HepG2 (cell line): Measurements from ENCODE around the gene CGGBP1. TPM values are rescaled to one million over a fixed set of nuclear protein-coding genes. Genes with fewer than 3 reads are reported as not detected.

Experiments used
- CENPT ChIP-seq: sonication (generic); formaldehyde crosslinking; IDR thresholded peaks from 2 replicates; pipeline ENCODE4 v1.8.0; 2022; ENCODE audit warnings: low read depth, mild to moderate bottlenecking, moderate library complexity, missing genetic modification reagents
- KLF13 ChIP-seq: sonication (generic); formaldehyde crosslinking; IDR thresholded peaks from 2 replicates; pipeline ENCODE4 v1.4.0; 2020; ENCODE audit warnings: mild to moderate bottlenecking, missing genetic modification reagents
- PRPF4 ChIP-seq: fragments of 200-400 bp; formaldehyde crosslinking; IDR thresholded peaks from 2 replicates; pipeline ENCODE4 v1.6.1; 2016; ENCODE audit warnings: low read length, low read depth; ENCODE audit not compliant: poor library complexity, severe bottlenecking
- SCMH1 ChIP-seq: sonication (generic); formaldehyde crosslinking; IDR thresholded peaks from 2 replicates; pipeline ENCODE4 v1.9.0; 2021; ENCODE audit warnings: missing genetic modification reagents, mild to moderate bottlenecking, borderline replicate concordance
- SUZ12 ChIP-seq: fragments of 150-350 bp; IDR thresholded peaks from 2 replicates; pipeline ENCODE4 v1.6.1; 2014; ENCODE audit warnings: low read depth, low read length
- ZNF878 ChIP-seq: sonication (generic); formaldehyde crosslinking; IDR thresholded peaks from 2 replicates; pipeline ENCODE4 v1.8.1; 2023; ENCODE audit warnings: mild to moderate bottlenecking, missing genetic modification reagents, moderate library complexity
- ZSCAN29 ChIP-seq: sonication (generic); formaldehyde crosslinking; conservative IDR thresholded peaks from 2 replicates; pipeline ENCODE4 v1.4.0; 2020; ENCODE audit warnings: mild to moderate bottlenecking, missing genetic modification reagents
- polyA plus RNA-seq, 8 experiments: library from polyadenylated mRNA; depleted of rRNA in 3 of 8; stranded (reverse) in 7 of 8; unstranded in 1 of 8; fragments of >200 nt; fragmentation: Illumina TruSeq in 4 of 8; extraction: Trizol in 4 of 8; gene quantifications; 2 replicates each; pipeline versions ENCODE4 v1.2.1 to v1.2.3, GENCODE V29; 2011 to 2016; ENCODE audit warnings: low read depth in 4 of 8, missing spikeins in 1 of 8, mixed read lengths in 1 of 8; ENCODE audit not compliant: insufficient read depth in 1 of 8
- total RNA-seq, 5 experiments: library from RNA; depleted of rRNA; stranded (reverse); fragments of >200 nt; fragmentation: Illumina TruSeq; extraction: Trizol; gene quantifications; 2 replicates each; pipeline ENCODE4 v1.2.3, GENCODE V29; 2016; ENCODE audit warnings: low read depth in 1 of 5
- TF ChIP-seq, protein P1 (sequence below): sonication (generic); formaldehyde crosslinking; IDR thresholded peaks from 2 replicates; pipeline ENCODE4 v1.9.0; 2021; ENCODE audit warnings: missing genetic modification reagents, borderline replicate concordance
- TF ChIP-seq, protein P2 (sequence below): sonication (generic); formaldehyde crosslinking; IDR thresholded peaks from 2 replicates; pipeline ENCODE4 v1.4.0; 2020; ENCODE audit warnings: missing genetic modification reagents
- TF ChIP-seq, protein P3 (sequence below): sonication (generic); formaldehyde crosslinking; IDR thresholded peaks from 2 replicates; pipeline ENCODE4 v1.9.0; 2021; ENCODE audit warnings: mild to moderate bottlenecking, missing genetic modification reagents
- TF ChIP-seq, protein P4 (sequence below): sonication (generic); formaldehyde crosslinking; IDR thresholded peaks from 2 replicates; pipeline ENCODE4 v1.4.0; 2020; ENCODE audit warnings: mild to moderate bottlenecking, missing genetic modification reagents

CGGBP1 gene
- total and polyA plus RNA-seq, 2 of the 13 experiments (the other 11 are each of a cell fraction or from before 2014, with no cell fraction given): 38.9 to 47.0 TPM

DNA sequence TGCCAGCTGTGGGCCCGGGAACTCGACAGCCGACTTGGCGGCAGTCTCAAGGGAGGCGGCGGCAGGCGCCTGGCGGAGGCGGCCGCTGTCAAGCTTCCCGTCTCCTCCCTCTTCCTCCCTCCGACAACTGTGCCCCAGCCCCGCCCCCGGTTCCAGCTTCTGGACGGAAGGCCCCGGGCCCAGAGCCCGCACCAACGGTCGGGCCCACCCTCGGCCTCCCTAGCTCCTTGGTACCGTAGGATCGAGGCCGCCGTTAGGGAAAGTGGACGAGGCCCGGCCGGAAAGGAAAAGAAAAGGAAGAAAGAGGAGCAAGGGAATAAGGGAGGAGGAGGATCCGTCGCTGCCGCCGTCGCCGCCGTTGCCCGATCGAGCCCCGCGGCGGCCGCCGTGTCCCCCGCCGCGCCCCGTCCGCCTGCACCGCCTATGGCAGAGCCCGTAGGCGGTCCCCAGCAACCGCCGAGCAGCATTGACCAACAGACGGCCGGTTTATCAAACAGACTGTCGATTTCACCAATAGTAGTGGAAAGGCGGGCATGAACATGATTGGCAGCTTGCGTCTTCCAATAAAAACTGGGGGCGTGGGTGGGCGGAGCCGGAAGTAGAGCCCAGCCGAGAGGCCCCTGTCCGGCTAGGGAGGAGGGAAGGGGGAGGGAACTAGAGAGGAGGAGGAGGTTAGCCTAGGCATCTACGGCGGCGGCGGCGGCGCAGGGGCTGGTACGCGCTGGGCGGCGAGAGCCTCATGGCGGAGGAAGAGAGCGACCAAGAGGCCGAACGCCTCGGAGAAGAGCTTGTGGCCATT is at the start of gene CGGBP1, which contains the start of gene ZNF654 (continued):
- TF ChIP-seq, protein P1, sequence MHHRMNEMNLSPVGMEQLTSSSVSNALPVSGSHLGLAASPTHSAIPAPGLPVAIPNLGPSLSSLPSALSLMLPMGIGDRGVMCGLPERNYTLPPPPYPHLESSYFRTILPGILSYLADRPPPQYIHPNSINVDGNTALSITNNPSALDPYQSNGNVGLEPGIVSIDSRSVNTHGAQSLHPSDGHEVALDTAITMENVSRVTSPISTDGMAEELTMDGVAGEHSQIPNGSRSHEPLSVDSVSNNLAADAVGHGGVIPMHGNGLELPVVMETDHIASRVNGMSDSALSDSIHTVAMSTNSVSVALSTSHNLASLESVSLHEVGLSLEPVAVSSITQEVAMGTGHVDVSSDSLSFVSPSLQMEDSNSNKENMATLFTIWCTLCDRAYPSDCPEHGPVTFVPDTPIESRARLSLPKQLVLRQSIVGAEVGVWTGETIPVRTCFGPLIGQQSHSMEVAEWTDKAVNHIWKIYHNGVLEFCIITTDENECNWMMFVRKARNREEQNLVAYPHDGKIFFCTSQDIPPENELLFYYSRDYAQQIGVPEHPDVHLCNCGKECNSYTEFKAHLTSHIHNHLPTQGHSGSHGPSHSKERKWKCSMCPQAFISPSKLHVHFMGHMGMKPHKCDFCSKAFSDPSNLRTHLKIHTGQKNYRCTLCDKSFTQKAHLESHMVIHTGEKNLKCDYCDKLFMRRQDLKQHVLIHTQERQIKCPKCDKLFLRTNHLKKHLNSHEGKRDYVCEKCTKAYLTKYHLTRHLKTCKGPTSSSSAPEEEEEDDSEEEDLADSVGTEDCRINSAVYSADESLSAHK: no peak
- TF ChIP-seq, protein P2, sequence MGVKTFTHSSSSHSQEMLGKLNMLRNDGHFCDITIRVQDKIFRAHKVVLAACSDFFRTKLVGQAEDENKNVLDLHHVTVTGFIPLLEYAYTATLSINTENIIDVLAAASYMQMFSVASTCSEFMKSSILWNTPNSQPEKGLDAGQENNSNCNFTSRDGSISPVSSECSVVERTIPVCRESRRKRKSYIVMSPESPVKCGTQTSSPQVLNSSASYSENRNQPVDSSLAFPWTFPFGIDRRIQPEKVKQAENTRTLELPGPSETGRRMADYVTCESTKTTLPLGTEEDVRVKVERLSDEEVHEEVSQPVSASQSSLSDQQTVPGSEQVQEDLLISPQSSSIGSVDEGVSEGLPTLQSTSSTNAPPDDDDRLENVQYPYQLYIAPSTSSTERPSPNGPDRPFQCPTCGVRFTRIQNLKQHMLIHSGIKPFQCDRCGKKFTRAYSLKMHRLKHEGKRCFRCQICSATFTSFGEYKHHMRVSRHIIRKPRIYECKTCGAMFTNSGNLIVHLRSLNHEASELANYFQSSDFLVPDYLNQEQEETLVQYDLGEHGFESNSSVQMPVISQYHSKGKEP: no peak
- TF ChIP-seq SUZ12 (no peak), CENPT (CRISPR knock-in tag) (no peak), ZNF878 (CRISPR knock-in tag) (peak; percentile 74; the same call in 1 of the 2 replicates), PRPF4 (no peak), ZSCAN29 (0 out of 2 replicates have a peak, but pooled peaks have one; percentile 12), SCMH1 (CRISPR knock-in tag) (no peak), KLF13 (CRISPR knock-in tag) (no peak)
- TF ChIP-seq, protein P3, sequence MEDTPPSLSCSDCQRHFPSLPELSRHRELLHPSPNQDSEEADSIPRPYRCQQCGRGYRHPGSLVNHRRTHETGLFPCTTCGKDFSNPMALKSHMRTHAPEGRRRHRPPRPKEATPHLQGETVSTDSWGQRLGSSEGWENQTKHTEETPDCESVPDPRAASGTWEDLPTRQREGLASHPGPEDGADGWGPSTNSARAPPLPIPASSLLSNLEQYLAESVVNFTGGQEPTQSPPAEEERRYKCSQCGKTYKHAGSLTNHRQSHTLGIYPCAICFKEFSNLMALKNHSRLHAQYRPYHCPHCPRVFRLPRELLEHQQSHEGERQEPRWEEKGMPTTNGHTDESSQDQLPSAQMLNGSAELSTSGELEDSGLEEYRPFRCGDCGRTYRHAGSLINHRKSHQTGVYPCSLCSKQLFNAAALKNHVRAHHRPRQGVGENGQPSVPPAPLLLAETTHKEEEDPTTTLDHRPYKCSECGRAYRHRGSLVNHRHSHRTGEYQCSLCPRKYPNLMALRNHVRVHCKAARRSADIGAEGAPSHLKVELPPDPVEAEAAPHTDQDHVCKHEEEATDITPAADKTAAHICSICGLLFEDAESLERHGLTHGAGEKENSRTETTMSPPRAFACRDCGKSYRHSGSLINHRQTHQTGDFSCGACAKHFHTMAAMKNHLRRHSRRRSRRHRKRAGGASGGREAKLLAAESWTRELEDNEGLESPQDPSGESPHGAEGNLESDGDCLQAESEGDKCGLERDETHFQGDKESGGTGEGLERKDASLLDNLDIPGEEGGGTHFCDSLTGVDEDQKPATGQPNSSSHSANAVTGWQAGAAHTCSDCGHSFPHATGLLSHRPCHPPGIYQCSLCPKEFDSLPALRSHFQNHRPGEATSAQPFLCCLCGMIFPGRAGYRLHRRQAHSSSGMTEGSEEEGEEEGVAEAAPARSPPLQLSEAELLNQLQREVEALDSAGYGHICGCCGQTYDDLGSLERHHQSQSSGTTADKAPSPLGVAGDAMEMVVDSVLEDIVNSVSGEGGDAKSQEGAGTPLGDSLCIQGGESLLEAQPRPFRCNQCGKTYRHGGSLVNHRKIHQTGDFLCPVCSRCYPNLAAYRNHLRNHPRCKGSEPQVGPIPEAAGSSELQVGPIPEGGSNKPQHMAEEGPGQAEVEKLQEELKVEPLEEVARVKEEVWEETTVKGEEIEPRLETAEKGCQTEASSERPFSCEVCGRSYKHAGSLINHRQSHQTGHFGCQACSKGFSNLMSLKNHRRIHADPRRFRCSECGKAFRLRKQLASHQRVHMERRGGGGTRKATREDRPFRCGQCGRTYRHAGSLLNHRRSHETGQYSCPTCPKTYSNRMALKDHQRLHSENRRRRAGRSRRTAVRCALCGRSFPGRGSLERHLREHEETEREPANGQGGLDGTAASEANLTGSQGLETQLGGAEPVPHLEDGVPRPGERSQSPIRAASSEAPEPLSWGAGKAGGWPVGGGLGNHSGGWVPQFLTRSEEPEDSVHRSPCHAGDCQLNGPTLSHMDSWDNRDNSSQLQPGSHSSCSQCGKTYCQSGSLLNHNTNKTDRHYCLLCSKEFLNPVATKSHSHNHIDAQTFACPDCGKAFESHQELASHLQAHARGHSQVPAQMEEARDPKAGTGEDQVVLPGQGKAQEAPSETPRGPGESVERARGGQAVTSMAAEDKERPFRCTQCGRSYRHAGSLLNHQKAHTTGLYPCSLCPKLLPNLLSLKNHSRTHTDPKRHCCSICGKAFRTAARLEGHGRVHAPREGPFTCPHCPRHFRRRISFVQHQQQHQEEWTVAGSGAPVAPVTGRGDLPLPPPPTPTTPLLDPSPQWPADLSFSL: no peak
- TF ChIP-seq, protein P4, sequence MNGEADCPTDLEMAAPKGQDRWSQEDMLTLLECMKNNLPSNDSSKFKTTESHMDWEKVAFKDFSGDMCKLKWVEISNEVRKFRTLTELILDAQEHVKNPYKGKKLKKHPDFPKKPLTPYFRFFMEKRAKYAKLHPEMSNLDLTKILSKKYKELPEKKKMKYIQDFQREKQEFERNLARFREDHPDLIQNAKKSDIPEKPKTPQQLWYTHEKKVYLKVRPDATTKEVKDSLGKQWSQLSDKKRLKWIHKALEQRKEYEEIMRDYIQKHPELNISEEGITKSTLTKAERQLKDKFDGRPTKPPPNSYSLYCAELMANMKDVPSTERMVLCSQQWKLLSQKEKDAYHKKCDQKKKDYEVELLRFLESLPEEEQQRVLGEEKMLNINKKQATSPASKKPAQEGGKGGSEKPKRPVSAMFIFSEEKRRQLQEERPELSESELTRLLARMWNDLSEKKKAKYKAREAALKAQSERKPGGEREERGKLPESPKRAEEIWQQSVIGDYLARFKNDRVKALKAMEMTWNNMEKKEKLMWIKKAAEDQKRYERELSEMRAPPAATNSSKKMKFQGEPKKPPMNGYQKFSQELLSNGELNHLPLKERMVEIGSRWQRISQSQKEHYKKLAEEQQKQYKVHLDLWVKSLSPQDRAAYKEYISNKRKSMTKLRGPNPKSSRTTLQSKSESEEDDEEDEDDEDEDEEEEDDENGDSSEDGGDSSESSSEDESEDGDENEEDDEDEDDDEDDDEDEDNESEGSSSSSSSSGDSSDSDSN: peak; percentile 68
